H1 (cell line): Measurements from ENCODE around the gene DDX49. TPM values are rescaled to one million over a fixed set of nuclear protein-coding genes. Genes with fewer than 3 reads are reported as not detected.

ENCODE experiments used
- CTCF ChIA-PET: fragments of 300-600 bp; sonication (Branson Sonifier 250); formaldehyde crosslinking; loops from one replicate; lab custom pipeline; 2021; ENCODE audit not compliant: partially characterized antibody; lab: Charles Lee
- POLR2A ChIA-PET: fragments of 300-600 bp; sonication (Branson Sonifier 250); formaldehyde crosslinking; loops from one replicate; lab custom pipeline; 2021; ENCODE audit warnings: inconsistent platforms; ENCODE audit not compliant: partially characterized antibody; lab: Charles Lee
- DNase-seq, 2 experiments: peaks; one replicate each; pipeline versions ENCODE4 v3.0.0 to v3.0.0-alpha.2; 2010 to 2022; ENCODE audit warnings: low spot score in 2 of 2, low read depth in 1 of 2, mixed read lengths in 1 of 2
- FAIRE-seq: peaks from 2 replicates; lab custom pipeline; 2011; peaks lifted over from hg19 to GRCh38; lab: Jason Lieb, UNC
- H2AFZ ChIP-seq: 2 replicates; pipeline ENCODE4 v1.8.1; 2012; ENCODE audit warnings: low read length, inconsistent platforms
- H2AK5ac ChIP-seq: 2 replicates; pipeline ENCODE4 v1.6.1; 2013; ENCODE audit warnings: low read depth, low read length
- H2BK120ac ChIP-seq: replicated peaks from 2 replicates; pipeline ENCODE3; 2013; ENCODE audit warnings: low read depth, low read length, inconsistent platforms
- H2BK12ac ChIP-seq: 2 replicates; pipeline ENCODE4 v1.6.1; 2013; ENCODE audit warnings: low read depth, low read length
- H2BK15ac ChIP-seq: 2 replicates; pipeline ENCODE4 v1.6.1; 2013; ENCODE audit warnings: low read length
- H2BK20ac ChIP-seq: 2 replicates; pipeline ENCODE4 v1.6.1; 2013; ENCODE audit warnings: low read length
- H2BK5ac ChIP-seq: 2 replicates; pipeline ENCODE4 v1.6.1; 2013; ENCODE audit warnings: low read depth, low read length
- H3K14ac ChIP-seq: 2 replicates; pipeline ENCODE4 v1.6.1; 2013; ENCODE audit warnings: inconsistent platforms; ENCODE audit not compliant: insufficient read length
- H3K18ac ChIP-seq: 2 replicates; pipeline ENCODE4 v1.6.1; 2013; ENCODE audit warnings: low read length; ENCODE audit errors: extremely low read depth
- H3K23ac ChIP-seq: 2 replicates; pipeline ENCODE4 v1.6.1; 2013; ENCODE audit warnings: inconsistent platforms; ENCODE audit not compliant: insufficient read length
- H3K23me2 ChIP-seq: 2 replicates; pipeline ENCODE4 v1.6.1; 2013; ENCODE audit warnings: low read depth, low read length
- H3K27ac ChIP-seq: 2 replicates; pipeline ENCODE4 v1.6.1; 2011; ENCODE audit warnings: low read depth, low read length, inconsistent platforms
- H3K27me3 ChIP-seq, 4 experiments: replicated peaks in 1 of 4; 1 replicate in 1 of 4; 2 replicates in 3 of 4; pipeline versions ENCODE4 v1.6.1 to v1.8.1; 2011 to 2013; ENCODE audit warnings: low read length in 3 of 4, mild to moderate bottlenecking in 3 of 4, inconsistent platforms in 2 of 4, mixed read lengths in 2 of 4, moderate library complexity in 1 of 4; ENCODE audit not compliant: control insufficient read depth in 3 of 4, insufficient read depth in 3 of 4; ENCODE audit errors: extremely low read depth in 1 of 4
- H3K36me3 ChIP-seq, 4 experiments: 2 replicates each; pipeline versions ENCODE4 v1.6.1 to v1.8.1; 2011 to 2013; ENCODE audit warnings: mild to moderate bottlenecking in 4 of 4, low read length in 3 of 4, moderate library complexity in 2 of 4, control low read depth in 1 of 4, inconsistent platforms in 1 of 4; ENCODE audit not compliant: insufficient read depth in 4 of 4, control insufficient read depth in 2 of 4
- H3K4ac ChIP-seq: replicated peaks from 2 replicates; pipeline ENCODE3; 2013; ENCODE audit warnings: low read length, low read depth, mixed read lengths, inconsistent platforms; ENCODE audit not compliant: insufficient read length
- H3K4me1 ChIP-seq, 4 experiments: replicated peaks in 1 of 4; 1 replicate in 1 of 4; 2 replicates in 3 of 4; pipeline versions ENCODE4 v1.6.1 to v1.8.1; 2011 to 2013; ENCODE audit warnings: low read length in 3 of 4, inconsistent platforms in 2 of 4, mixed read lengths in 1 of 4; ENCODE audit not compliant: insufficient read depth in 4 of 4, control insufficient read depth in 3 of 4
- H3K4me2 ChIP-seq, 2 experiments: 2 replicates each; pipeline versions ENCODE4 v1.6.1 to v1.8.1; 2011 to 2013; ENCODE audit warnings: low read depth in 2 of 2, low read length in 2 of 2, control low read depth in 1 of 2, inconsistent platforms in 1 of 2, mild to moderate bottlenecking in 1 of 2; ENCODE audit not compliant: insufficient read depth in 1 of 2
- H3K4me3 ChIP-seq, 4 experiments: fragments of 200-600, 300-600 bp in 1 of 4; sonication (generic), shearing (Covaris generic), sonication (Bioruptor Twin) in 1 of 4; 2 replicates each; pipeline versions ENCODE4 v1.5.1 to v1.8.1; 2011 to 2016; ENCODE audit warnings: low read length in 4 of 4, low read depth in 3 of 4, control low read depth in 2 of 4, inconsistent platforms in 2 of 4, mild to moderate bottlenecking in 2 of 4, mixed read lengths in 1 of 4, moderate library complexity in 1 of 4; ENCODE audit not compliant: insufficient read depth in 2 of 4; ENCODE audit errors: extremely low read depth in 1 of 4
- H3K56ac ChIP-seq: replicated peaks from 2 replicates; pipeline ENCODE3; 2013; ENCODE audit warnings: low read depth, mild to moderate bottlenecking, mixed read lengths, low read length, inconsistent platforms; ENCODE audit not compliant: insufficient read length
- H3K79me1 ChIP-seq: 2 replicates; pipeline ENCODE4 v1.6.1; 2013; ENCODE audit warnings: low read depth, low read length, control low read depth
- H3K79me2 ChIP-seq, 2 experiments: 2 replicates each; pipeline versions ENCODE4 v1.6.1 to v1.8.1; 2012 to 2013; ENCODE audit warnings: low read length in 2 of 2, mild to moderate bottlenecking in 2 of 2, inconsistent platforms in 1 of 2; ENCODE audit not compliant: insufficient read depth in 2 of 2, control insufficient read depth in 1 of 2
- H3K9ac ChIP-seq, 4 experiments: replicated peaks in 1 of 4; 1 replicate in 1 of 4; 2 replicates in 3 of 4; pipeline versions ENCODE4 v1.6.1 to v1.8.1; 2011 to 2013; ENCODE audit warnings: low read depth in 3 of 4, low read length in 3 of 4, control low read depth in 2 of 4, mild to moderate bottlenecking in 2 of 4, moderate library complexity in 2 of 4, inconsistent platforms in 1 of 4; ENCODE audit errors: extremely low read depth in 1 of 4
- H3K9me3 ChIP-seq, 2 experiments: 2 replicates each; pipeline versions ENCODE4 v1.6.1 to v1.8.1; 2012 to 2013; ENCODE audit warnings: mild to moderate bottlenecking in 2 of 2, moderate library complexity in 2 of 2, control low read depth in 1 of 2, inconsistent platforms in 1 of 2, low read depth in 1 of 2, low read length in 1 of 2, mixed read lengths in 1 of 2; ENCODE audit not compliant: insufficient read depth in 2 of 2
- H4K20me1 ChIP-seq, 2 experiments: replicated peaks in 1 of 2; 2 replicates each; pipeline versions ENCODE3 to v1.8.1; 2011 to 2013; ENCODE audit warnings: inconsistent platforms in 2 of 2, low read length in 2 of 2, mild to moderate bottlenecking in 1 of 2; ENCODE audit not compliant: insufficient read depth in 2 of 2, control insufficient read depth in 1 of 2
- H4K5ac ChIP-seq: 2 replicates; pipeline ENCODE4 v1.6.1; 2013; ENCODE audit warnings: low read length, low read depth, mixed read lengths, inconsistent platforms; ENCODE audit not compliant: insufficient read length
- H4K8ac ChIP-seq: 2 replicates; pipeline ENCODE4 v1.8.0; 2013; ENCODE audit warnings: mild to moderate bottlenecking, moderate library complexity, low read length, inconsistent platforms; ENCODE audit not compliant: insufficient read depth; ENCODE audit errors: extremely low read depth
- H4K91ac ChIP-seq: replicated peaks from 2 replicates; pipeline ENCODE3; 2013; ENCODE audit warnings: low read length, mixed read lengths, inconsistent platforms; ENCODE audit not compliant: insufficient read length
- WGBS, 2 experiments: shearing (Covaris generic) in 1 of 2; methylation state at CpG; one replicate each; pipeline versions ENCODE4 v1.1.6 to v1.1.7; 2013 to 2015; ENCODE audit warnings: low lambda C conversion rate in 2 of 2, mixed read lengths in 2 of 2, inconsistent platforms in 1 of 2, low coverage in 1 of 2, missing lambda C conversion rate in 1 of 2; ENCODE audit not compliant: insufficient replicate concordance in 2 of 2, insufficient coverage in 1 of 2, insufficient read length in 1 of 2; ENCODE audit errors: extremely low coverage in 1 of 2, missing lambda C conversion rate in 1 of 2; 5-methylcytosine and 5-hydroxymethylcytosine counted together
- polyA plus RNA-seq, 7 experiments: library from polyadenylated mRNA; depleted of rRNA in 3 of 7; stranded (reverse) in 5 of 7; unstranded in 2 of 7; fragments of >200 nt in 5 of 7; fragments of 200-250 nt in 2 of 7; gene quantifications; 1 replicate in 5 of 7; 2 replicates in 1 of 7; 4 replicates in 1 of 7; pipeline versions ENCODE4 v1.2.1 to v1.2.3, GENCODE V29; 2011 to 2013; ENCODE audit warnings: missing spikeins in 2 of 7, mixed read lengths in 2 of 7
- total RNA-seq: library from RNA; stranded (reverse); fragmentation: NEBNext Ultra II Directional; extraction: Animal tissue kit (Norgen Biotek cat#: 25700); gene quantifications from 2 replicates; pipeline ENCODE4 v1.2.1, GENCODE V29; 2021

The DDX49 gene
- total and polyA plus RNA-seq, 2 of the 8 experiments (the other 6 are each of a cell fraction or from before 2014, with no cell fraction given) = 41.3 to 46.5 TPM

DNA sequence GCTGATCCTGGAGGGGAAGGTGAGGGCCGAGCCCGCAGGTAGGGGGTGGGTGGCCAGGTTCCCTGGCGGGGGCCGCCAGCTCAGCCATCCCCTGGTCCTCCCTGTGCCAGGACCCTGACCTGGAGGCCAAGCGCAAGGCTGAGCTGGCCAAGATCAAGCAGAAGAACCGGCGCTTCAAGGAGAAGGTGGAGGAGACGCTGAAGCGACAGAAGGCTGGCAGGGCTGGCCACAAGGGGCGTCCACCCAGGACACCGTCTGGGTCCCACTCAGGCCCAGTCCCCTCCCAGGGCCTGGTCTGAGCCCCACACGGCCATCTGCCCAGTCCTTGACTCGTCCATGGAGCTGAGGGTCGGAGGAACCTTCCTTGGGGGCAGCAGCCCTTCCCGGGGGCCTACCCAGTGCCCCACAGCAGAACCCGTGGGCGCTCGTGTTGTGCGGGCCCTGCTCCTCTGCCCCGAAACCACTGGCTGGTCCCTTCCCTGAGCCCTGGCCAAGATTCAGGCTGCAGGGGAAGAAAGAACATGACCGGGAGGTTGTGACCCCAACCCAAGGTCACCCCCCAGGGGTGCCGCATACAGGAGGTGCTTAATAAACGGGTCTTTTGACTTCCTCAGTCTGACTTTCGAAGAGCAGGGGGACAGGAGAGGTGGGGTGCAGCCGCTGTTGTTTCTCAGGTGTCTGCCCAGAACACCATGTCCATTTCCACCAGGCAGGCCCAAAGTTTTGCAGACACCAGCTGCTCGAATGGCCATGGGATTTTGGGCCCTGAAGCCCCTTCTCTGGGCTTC, 8.7 kb downstream of the DDX49 start:
- Histone ChIP-seq H2AK5ac (no peak overlapping the region), H3K27ac (no peak overlapping the region), H2BK12ac (no peak overlapping the region), H4K8ac (no peak overlapping the region), H3K27me3 (no peaks in the 10 kb centered on the region), H2BK120ac (no peak overlapping the region), H3K4me1 (peaks cover 0 to 9% (median 4%) of the 10 kb centered on the region in 4 experiments; a peak in 6 of 7 replicates), H4K91ac (no peak overlapping the region), H3K56ac (no peak overlapping the region), H4K20me1 (peaks cover 8 to 34% of the 10 kb centered on the region in 2 experiments), H3K23me2 (peaks cover 8% of the 10 kb centered on the region; the same call in 1 of the 2 replicates), H3K79me2 (no peaks in the 10 kb centered on the region), H3K18ac (no peak overlapping the region), H3K79me1 (no peaks in the 10 kb centered on the region), H2BK15ac (no peak overlapping the region), H3K9me3 (no peaks in the 10 kb centered on the region), H3K4me2 (no peak overlapping the region), H3K9ac (no peak overlapping the region), H2AFZ (no peak overlapping the region), H2BK5ac (no peak overlapping the region), H3K36me3 (peaks cover 5 to 38% (median 16%) of the 10 kb centered on the region in 4 experiments), H3K4me3 (no peak overlapping the region), H3K23ac (no peak overlapping the region), H3K4ac (no peak overlapping the region), H4K5ac (no peak overlapping the region), H2BK20ac (no peak overlapping the region), H3K14ac (no peak overlapping the region)
- POLR2A ChIA-PET = interaction anchor here (0.6 to 8.3 kb wide), 17 partner anchors 7 to 166 kb away, joined by 3 to 94 read pairs (median 3); partner anchors contain the start of genes COPE and DDX49
- no peak for FAIRE-seq
- 92% methylated on average over 22 of the region's 26 CpGs; no CpG with 5 or more reads in 1 of the 2 experiments for WGBS, 2 experiments
- CTCF ChIA-PET = interaction anchor here (0.7 to 2.7 kb wide), 3 partner anchors 12 to 58 kb away, joined by 3 to 7 read pairs (median 3); no protein-coding TSS in a partner anchor
- DNase-seq = no peak
